ENCODE measurements around the gene ICAM1. TPM values are rescaled to one million over a fixed set of nuclear protein-coding genes. Genes with fewer than 3 reads are reported as not detected.

The ICAM1 gene
- polyA plus RNA-seq, 1 donor from 2014 or later, result not detected

- Histone ChIP-seq H3K9me3 (ENCODE audit: low read length) (no peaks in the 10 kb centered on the region), H3K9ac (ENCODE audit: low read length) (no peak overlapping the region), H3F3A (ENCODE audit: insufficient read depth, low read length, poor library complexity, severe bottlenecking) (no peaks in the 10 kb centered on the region), H3K9me2 (ENCODE audit: insufficient read depth, low read length) (no peaks in the 10 kb centered on the region), H4K20me1 (ENCODE audit: insufficient read depth) (no peaks in the 10 kb centered on the region), H2AFZ (ENCODE audit: low read depth, low read length) (no peak overlapping the region), H3K79me2 (replicated peaks; ENCODE audit: insufficient read depth, low read length) (peaks cover 22% of the 10 kb centered on the region), H3K4me2 (ENCODE audit: low read length) (no peak overlapping the region), H3K4me3 (ENCODE audit: low read length) (peak overlapping the region; percentile 91), H3K36me3 (ENCODE audit: insufficient read depth, low read length) (no peaks in the 10 kb centered on the region), H3K27ac (ENCODE audit: low read length) (no peak overlapping the region), H3K27me3 (ENCODE audit: insufficient read depth, low read depth, low read length) (no peaks in the 10 kb centered on the region)
- TF ChIP-seq EP300 (conservative IDR thresholded peaks at IDR 0.05; ENCODE audit: poor library complexity, severe bottlenecking) (no peak), TAF1 (IDR thresholded peaks at IDR 0.05; ENCODE audit: low read depth) (no peak), CTCF (IDR thresholded peaks at IDR 0.05; ENCODE audit: poor library complexity, severe bottlenecking) (no peak), MXI1 (conservative IDR thresholded peaks at IDR 0.05; ENCODE audit: poor library complexity, severe bottlenecking) (no peak), POLR2AphosphoS5 (IDR thresholded peaks at IDR 0.05) (no peak), SMC3 (conservative IDR thresholded peaks at IDR 0.05; ENCODE audit: poor library complexity) (no peak), REST (IDR thresholded peaks at IDR 0.05; ENCODE audit: borderline replicate concordance) (no peak), EZH2 (IDR thresholded peaks at IDR 0.05; ENCODE audit: borderline replicate concordance, insufficient read depth, low read length, poor library complexity, severe bottlenecking) (no peak), RAD21 (conservative IDR thresholded peaks at IDR 0.05) (no peak)
These were observed 63.9 kb downstream of the ICAM1 start for GRCh38 chr19:10334588-10335351.

- Histone ChIP-seq H3K9me3 (ENCODE audit: low read length) (no peaks in the 10 kb centered on the region), H4K20me1 (ENCODE audit: insufficient read depth) (no peaks in the 10 kb centered on the region), H3K27me3 (ENCODE audit: insufficient read depth, low read depth, low read length) (no peaks in the 10 kb centered on the region), H3F3A (ENCODE audit: insufficient read depth, low read length, poor library complexity, severe bottlenecking) (no peaks in the 10 kb centered on the region), H3K27ac (ENCODE audit: low read length) (no peak overlapping the region), H3K9me2 (ENCODE audit: insufficient read depth, low read length) (no peaks in the 10 kb centered on the region), H3K79me2 (replicated peaks; ENCODE audit: insufficient read depth, low read length) (peaks cover 17% of the 10 kb centered on the region), H2AFZ (ENCODE audit: low read depth, low read length) (no peak overlapping the region), H3K9ac (ENCODE audit: low read length) (no peak overlapping the region), H3K4me2 (ENCODE audit: low read length) (no peak overlapping the region), H3K4me3 (ENCODE audit: low read length) (no peak overlapping the region), H3K36me3 (ENCODE audit: insufficient read depth, low read length) (no peaks in the 10 kb centered on the region)
- no peak for TF ChIP-seq CTCF (IDR thresholded peaks at IDR 0.05; ENCODE audit: poor library complexity, severe bottlenecking)
- no peak for TF ChIP-seq EZH2 (IDR thresholded peaks at IDR 0.05; ENCODE audit: borderline replicate concordance, insufficient read depth, low read length, poor library complexity, severe bottlenecking)
- TF ChIP-seq SMC3 (conservative IDR thresholded peaks at IDR 0.05; ENCODE audit: poor library complexity), result no peak
- no peak for TF ChIP-seq REST (IDR thresholded peaks at IDR 0.05; ENCODE audit: borderline replicate concordance)
- no peak for TF ChIP-seq POLR2AphosphoS5 (IDR thresholded peaks at IDR 0.05)
These were observed 64.5 kb downstream of the ICAM1 start for GRCh38 chr19:10335352-10335985.
